ENCODE measurements around the gene RPL27A.

Gene RPL27A

DNA sequence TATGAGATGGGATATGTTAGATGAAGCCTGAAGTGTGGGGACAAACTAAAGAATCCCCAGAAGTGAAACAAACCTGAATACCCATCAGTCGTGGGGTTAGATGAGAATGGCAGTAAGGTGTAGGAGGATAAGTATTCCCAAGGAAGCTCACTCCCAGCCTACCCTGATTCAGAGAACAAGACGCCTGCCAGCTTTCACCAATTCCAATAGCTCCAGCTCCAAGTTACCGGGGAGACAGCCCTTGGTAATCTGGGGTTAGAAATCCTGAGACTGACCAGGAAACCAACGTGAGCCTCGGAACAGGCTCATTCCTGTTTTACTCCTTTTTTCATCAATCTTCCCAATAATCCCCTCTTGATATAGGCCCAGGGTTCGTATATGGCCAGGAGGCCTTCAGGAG, 46.5 kb downstream of the RPL27A start:
- no peak for DNase-seq (ENCODE audit: insufficient read length)
- FAIRE-seq, result no peak
- TF ChIP-seq TAF1 (IDR thresholded peaks at IDR 0.05; ENCODE audit: borderline replicate concordance, low read depth, low read length) (no peak), POLR2A (IDR thresholded peaks at IDR 0.05; ENCODE audit: low read depth, low read length) (no peak), POLR2AphosphoS5 (IDR thresholded peaks at IDR 0.05; ENCODE audit: low read depth, low read length) (no peak)

- FAIRE-seq (no peak), DNase-seq (ENCODE audit: insufficient read length) (no peak)
- TF ChIP-seq POLR2A (IDR thresholded peaks at IDR 0.05; ENCODE audit: low read depth, low read length) (no peak), TAF1 (IDR thresholded peaks at IDR 0.05; ENCODE audit: borderline replicate concordance, low read depth, low read length) (no peak)
These were observed 47.5 kb downstream of the RPL27A start for GRCh38 chr11:8729837-8730696.

DNA sequence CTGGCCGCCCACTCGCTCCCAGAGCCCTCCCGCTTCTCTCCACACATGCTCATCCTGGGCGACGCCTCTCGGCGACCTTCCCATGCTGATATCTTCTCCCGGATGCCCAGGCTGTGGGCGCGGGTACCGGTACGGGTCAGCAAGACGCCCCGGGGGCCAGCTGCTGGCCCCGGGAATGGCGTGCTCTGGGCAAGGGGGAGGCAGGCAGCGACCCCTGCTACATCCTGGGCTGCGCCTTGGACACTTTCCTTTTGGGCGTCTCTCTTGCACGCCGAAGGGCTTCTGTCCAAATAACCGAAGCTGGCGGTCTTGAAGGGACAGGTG, 48.1 kb downstream of the RPL27A start:
- FAIRE-seq, result no peak
- TF ChIP-seq TAF1 (IDR thresholded peaks at IDR 0.05; ENCODE audit: borderline replicate concordance, low read depth, low read length) (no peak), POLR2A (IDR thresholded peaks at IDR 0.05; ENCODE audit: low read depth, low read length) (no peak), POLR2AphosphoS5 (IDR thresholded peaks at IDR 0.05; ENCODE audit: low read depth, low read length) (no peak)
- no peak for DNase-seq (ENCODE audit: insufficient read length)

DNA sequence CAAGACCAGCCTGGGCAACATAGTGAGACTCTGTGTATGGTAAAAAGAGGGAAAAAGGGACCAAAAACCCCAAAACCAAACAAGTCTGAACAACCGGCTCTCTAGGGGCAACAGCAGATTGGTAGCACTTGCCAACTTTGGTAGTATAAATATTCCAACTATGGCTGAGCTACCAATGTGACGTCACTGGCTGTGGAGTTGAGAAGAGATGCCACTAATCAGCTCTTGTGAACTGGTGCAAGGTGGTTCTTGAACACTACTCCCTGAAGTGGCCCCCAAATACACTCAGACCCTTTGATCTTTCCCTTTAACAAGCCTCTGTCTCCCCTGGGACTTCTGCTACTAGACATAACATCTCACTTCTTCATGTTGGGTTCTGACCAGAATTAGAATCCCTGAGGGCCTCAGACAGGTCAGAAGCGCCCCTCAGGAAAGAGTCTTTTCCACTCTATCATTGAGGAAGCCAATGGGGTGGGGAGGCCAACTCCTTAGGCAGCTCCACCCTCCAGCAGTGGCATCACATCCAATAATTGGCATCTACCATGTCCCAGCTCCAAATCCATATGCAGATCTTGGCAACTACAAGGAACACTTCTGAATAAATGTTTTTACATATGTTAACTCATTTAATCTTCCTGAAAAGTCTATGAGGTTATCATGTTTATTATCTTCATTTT, 49.2 kb downstream of the RPL27A start:
- peak; percentile 38 for FAIRE-seq

GRCh38 chr11:8732324-8732670, 49.7 kb downstream of the RPL27A start:
- no peak for TF ChIP-seq TAF1 (IDR thresholded peaks at IDR 0.05; ENCODE audit: borderline replicate concordance, low read depth, low read length)
- no peak for TF ChIP-seq POLR2A (IDR thresholded peaks at IDR 0.05; ENCODE audit: low read depth, low read length)
- TF ChIP-seq POLR2AphosphoS5 (IDR thresholded peaks at IDR 0.05; ENCODE audit: low read depth, low read length), result no peak
- DNase-seq (ENCODE audit: insufficient read length) (no peak), FAIRE-seq (peak; percentile 78)

More for the DNA sequence above, 49.2 kb downstream of the RPL27A start:
- no peak for DNase-seq (ENCODE audit: insufficient read length)
- no peak for TF ChIP-seq TAF1 (IDR thresholded peaks at IDR 0.05; ENCODE audit: borderline replicate concordance, low read depth, low read length)

DNA sequence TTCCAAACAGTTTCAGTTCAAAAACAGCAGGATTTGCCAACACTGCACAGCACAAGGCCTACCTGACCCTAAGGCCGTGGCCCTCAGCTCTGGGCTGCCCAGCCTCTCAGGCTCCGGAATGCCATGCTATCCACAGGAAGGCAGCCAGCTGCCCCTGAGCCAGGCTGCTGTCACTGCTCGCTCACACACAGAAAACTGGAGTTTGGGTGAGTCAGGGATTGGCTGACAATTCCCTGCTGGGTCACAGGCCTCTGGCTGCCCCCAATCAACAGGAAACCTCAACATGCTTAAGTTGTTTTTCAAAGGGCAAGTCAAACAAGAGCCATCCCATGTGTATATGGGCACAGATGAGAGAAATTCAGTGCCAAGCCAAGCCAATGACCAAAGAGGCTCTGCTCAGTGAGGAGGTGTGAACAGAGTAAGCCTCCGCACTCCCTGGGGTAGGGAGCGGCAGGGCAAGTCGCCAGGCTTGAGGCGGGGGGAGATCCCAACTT, 50.2 kb downstream of the RPL27A start:
- FAIRE-seq (peak; percentile 24), DNase-seq (ENCODE audit: insufficient read length) (no peak)
- no peak for TF ChIP-seq TAF1 (IDR thresholded peaks at IDR 0.05; ENCODE audit: borderline replicate concordance, low read depth, low read length)
- no peak for TF ChIP-seq POLR2AphosphoS5 (IDR thresholded peaks at IDR 0.05; ENCODE audit: low read depth, low read length)
- TF ChIP-seq POLR2A (IDR thresholded peaks at IDR 0.05; ENCODE audit: low read depth, low read length), result no peak

DNA sequence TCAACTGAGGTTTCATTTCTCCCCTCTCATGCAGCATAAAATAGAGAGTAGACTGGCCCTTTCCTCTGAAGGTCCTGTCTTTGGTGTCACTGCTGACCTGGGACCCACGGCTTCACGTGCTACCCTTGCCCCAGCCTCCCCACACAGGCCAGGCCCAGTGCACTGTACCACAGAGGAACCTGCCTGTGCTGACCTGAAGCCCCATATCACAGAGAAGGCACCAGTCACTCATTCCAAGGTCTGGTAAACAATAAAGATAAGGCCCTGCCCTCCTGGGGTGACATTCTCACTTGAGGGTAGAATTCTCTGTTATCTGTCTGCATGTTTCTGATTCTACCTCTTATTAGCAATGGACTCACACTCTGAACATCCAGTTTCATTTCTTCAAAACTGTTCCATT, 51.3 kb downstream of the RPL27A start:
- peak; percentile 54 for FAIRE-seq

DNA sequence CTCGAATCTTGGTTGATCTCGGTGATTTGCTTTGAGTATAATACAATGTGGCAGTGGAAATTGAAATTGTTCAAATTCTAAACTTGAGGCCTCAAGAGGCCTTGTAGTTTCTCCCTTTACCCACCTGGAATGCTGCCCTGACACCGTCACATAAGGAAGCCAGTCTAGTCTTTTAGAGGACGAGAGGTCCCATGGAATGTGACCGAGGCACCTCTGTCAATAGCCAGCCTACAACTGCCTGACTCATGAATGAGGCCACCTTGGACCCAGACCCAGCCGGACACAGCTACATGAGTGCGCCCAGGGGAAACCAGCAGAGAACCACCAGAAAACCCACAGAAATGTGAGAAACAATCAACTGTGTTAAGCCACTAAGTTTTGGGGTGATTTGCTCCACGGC, 52.5 kb downstream of the RPL27A start:
- TF ChIP-seq TAF1 (IDR thresholded peaks at IDR 0.05; ENCODE audit: borderline replicate concordance, low read depth, low read length), result no peak
- TF ChIP-seq POLR2AphosphoS5 (IDR thresholded peaks at IDR 0.05; ENCODE audit: low read depth, low read length), result no peak
- TF ChIP-seq POLR2A (IDR thresholded peaks at IDR 0.05; ENCODE audit: low read depth, low read length), result no peak
- FAIRE-seq, result no peak
- no peak for DNase-seq (ENCODE audit: insufficient read length)

More for the DNA sequence above, 51.3 kb downstream of the RPL27A start:
- TF ChIP-seq POLR2AphosphoS5 (IDR thresholded peaks at IDR 0.05; ENCODE audit: low read depth, low read length) (no peak), TAF1 (IDR thresholded peaks at IDR 0.05; ENCODE audit: borderline replicate concordance, low read depth, low read length) (no peak), POLR2A (IDR thresholded peaks at IDR 0.05; ENCODE audit: low read depth, low read length) (no peak)
- no peak for DNase-seq (ENCODE audit: insufficient read length)

DNA sequence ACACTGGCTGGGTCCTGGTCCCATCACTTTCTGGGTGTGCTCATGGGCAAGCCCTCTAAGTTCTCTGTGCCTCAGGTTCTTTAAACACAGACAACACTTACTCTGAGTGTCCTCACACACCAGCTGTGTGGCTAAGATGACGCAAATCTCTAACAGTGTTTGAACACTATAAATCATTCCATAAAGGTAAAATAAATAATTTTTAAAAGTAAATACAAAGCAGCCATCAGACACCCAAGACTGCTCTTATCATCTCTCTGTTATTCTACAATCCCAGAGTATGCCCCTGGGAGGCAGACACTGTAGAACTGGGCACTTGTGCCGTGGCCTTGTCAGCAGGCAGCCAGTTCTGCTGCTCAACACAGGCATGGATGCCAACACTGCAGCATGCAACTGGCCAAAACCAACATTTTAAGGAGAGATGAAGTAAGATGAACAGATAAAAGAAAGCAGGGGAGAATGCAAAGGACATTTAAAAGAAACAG, 56.8 kb downstream of the RPL27A start:
- DNase-seq (ENCODE audit: insufficient read length) (no peak), FAIRE-seq (no peak)
- no peak for TF ChIP-seq POLR2AphosphoS5 (IDR thresholded peaks at IDR 0.05; ENCODE audit: low read depth, low read length)
- no peak for TF ChIP-seq TAF1 (IDR thresholded peaks at IDR 0.05; ENCODE audit: borderline replicate concordance, low read depth, low read length)
- TF ChIP-seq POLR2A (IDR thresholded peaks at IDR 0.05; ENCODE audit: low read depth, low read length), result no peak

All from GM12892 (cell line).